NCI-H69 (cell line): Measurements from ENCODE around the gene BUB1B.
A peak's percentile ranks its signal among the peaks of the same experiment; 100 is the strongest.

Experiments
- DNase-seq: peaks from one replicate; lab custom pipeline; 2025; lab: John Stamatoyannopoulos, UW

BUB1B gene

GRCh38 chr15:40182358-40183029 is 21.6 kb downstream of the BUB1B start:
- DNase-seq: no peak

GRCh38 chr15:40183636-40184463 is 23.0 kb downstream of the BUB1B start:
- DNase-seq: no peak

- DNase-seq: no peak
Measured at GRCh38 chr15:40190591-40190990, 29.7 kb downstream of the BUB1B start.

GRCh38 chr15:40192942-40193341 is 32.1 kb downstream of the BUB1B start:
- no peak for DNase-seq

GRCh38 chr15:40197434-40197833 is 36.6 kb downstream of the BUB1B start:
- DNase-seq: no peak

GRCh38 chr15:40198355-40199085 is 37.7 kb downstream of the BUB1B start:
- DNase-seq: no peak

GRCh38 chr15:40204100-40204499 is 43.2 kb downstream of the BUB1B start:
- no peak for DNase-seq

- peak; percentile 79 for DNase-seq
Measured at GRCh38 chr15:40217166-40217824, 56.4 kb downstream of the BUB1B start.

- no peak for DNase-seq
Measured at GRCh38 chr15:40219801-40220200, 58.9 kb downstream of the BUB1B start.

GRCh38 chr15:40222131-40222530 is 61.3 kb downstream of the BUB1B start:
- DNase-seq: no peak

- DNase-seq: no peak
Measured at GRCh38 chr15:40226736-40227135, 65.9 kb downstream of the BUB1B start.

GRCh38 chr15:40229316-40229715 is 68.4 kb downstream of the BUB1B start:
- DNase-seq: no peak

GRCh38 chr15:40229956-40230355 is 69.1 kb downstream of the BUB1B start:
- DNase-seq: no peak

- DNase-seq: no peak
Measured at GRCh38 chr15:40232625-40233070, 71.8 kb downstream of the BUB1B start.

GRCh38 chr15:40233727-40234577 is 73.1 kb downstream of the BUB1B start:
- no peak for DNase-seq

GRCh38 chr15:40234783-40235182 is 73.9 kb downstream of the BUB1B start:
- no peak for DNase-seq

- peak; percentile 21 for DNase-seq
Measured at GRCh38 chr15:40235201-40235885, 74.5 kb downstream of the BUB1B start.

- peak; percentile 82 for DNase-seq
Measured at GRCh38 chr15:40238532-40239403, 77.9 kb downstream of the BUB1B start, which contains the start of gene PAK6. PAK6 (plus strand) TSS chr15:40239063; CDS start chr15:40264786, 25,723 bp downstream.

GRCh38 chr15:40239404-40239692 is 78.5 kb downstream of the BUB1B start:
- DNase-seq: no peak
